Upper lobe of right lung (tissue), 1 donor: ENCODE measurements around the gene TRMT10B. TPM values are rescaled to one million over a fixed set of nuclear protein-coding genes. Genes with fewer than 3 reads are reported as not detected.

Experiments used
- ATAC-seq: fragments of 200-7000 bp; cut with Tn5 transposase; one replicate; pipeline ENCODE4 v1.9.1; 2020; ENCODE audit warnings: mild to moderate bottlenecking, moderate library complexity
- DNase-seq: peaks from one replicate; pipeline ENCODE4 v3.0.0-alpha.2; 2020
- H3K27ac ChIP-seq: fragments of 200-600 bp; one replicate; pipeline ENCODE4 v1.8.0; 2022
- H3K27me3 ChIP-seq: fragments of 200-600 bp; one replicate; pipeline ENCODE4 v1.8.0; 2022; ENCODE audit warnings: mild to moderate bottlenecking
- H3K36me3 ChIP-seq: fragments of 200-600 bp; one replicate; pipeline ENCODE4 v1.8.0; 2022
- H3K4me1 ChIP-seq: fragments of 200-600 bp; one replicate; pipeline ENCODE4 v1.8.0; 2022
- H3K4me3 ChIP-seq: fragments of 200-600 bp; one replicate; pipeline ENCODE4 v1.8.0; 2022; ENCODE audit warnings: mild to moderate bottlenecking
- H3K9me3 ChIP-seq: fragments of 200-600 bp; one replicate; pipeline ENCODE4 v1.8.0; 2022
- intact Hi-C: fragments of 100-400 bp; cut with DNase I; formaldehyde crosslinking; loops from one replicate; pipeline ENCODE4 v1.11.0; 2022
- total RNA-seq: library from RNA; stranded (reverse); fragmentation: NEBNext Ultra II Directional; extraction: Animal tissue kit (Norgen Biotek cat#: 25700); gene quantifications from one replicate; pipeline ENCODE4 v1.2.1, GENCODE V29; 2021
- TF ChIP-seq, protein P1 (sequence below): fragments of 200-600 bp; IDR thresholded peaks from one replicate; pipeline ENCODE4 v1.8.0; 2022; ENCODE audit warnings: antibody characterized with exemption
- donor health status: DM: no; HTN: yes; CAD: no; lungs with severe emphysema.

Gene TRMT10B
- total RNA-seq, 1 donor from 2014 or later: 11.8 TPM

DNA sequence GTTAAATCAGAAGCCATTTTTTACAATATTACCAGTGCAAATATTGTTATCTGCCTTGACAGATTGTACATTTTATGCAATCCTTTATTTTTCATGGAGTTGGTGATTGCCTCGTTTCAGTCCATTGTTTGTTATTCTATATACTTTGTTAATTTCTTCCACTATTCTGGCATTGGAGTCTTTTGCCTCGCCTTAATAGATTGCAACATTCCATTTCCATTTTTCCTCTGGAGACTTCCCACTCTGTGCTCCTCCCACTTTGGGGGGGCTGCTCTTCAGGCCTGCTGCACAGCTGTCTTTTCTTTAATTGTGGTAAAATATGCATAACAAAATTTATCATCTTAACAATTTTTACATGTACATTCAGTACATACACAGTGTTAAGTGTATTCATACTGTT, 42.6 kb downstream of the TRMT10B start:
- DNase-seq (no peak), ATAC-seq (no peak)
- TF ChIP-seq, protein P1, sequence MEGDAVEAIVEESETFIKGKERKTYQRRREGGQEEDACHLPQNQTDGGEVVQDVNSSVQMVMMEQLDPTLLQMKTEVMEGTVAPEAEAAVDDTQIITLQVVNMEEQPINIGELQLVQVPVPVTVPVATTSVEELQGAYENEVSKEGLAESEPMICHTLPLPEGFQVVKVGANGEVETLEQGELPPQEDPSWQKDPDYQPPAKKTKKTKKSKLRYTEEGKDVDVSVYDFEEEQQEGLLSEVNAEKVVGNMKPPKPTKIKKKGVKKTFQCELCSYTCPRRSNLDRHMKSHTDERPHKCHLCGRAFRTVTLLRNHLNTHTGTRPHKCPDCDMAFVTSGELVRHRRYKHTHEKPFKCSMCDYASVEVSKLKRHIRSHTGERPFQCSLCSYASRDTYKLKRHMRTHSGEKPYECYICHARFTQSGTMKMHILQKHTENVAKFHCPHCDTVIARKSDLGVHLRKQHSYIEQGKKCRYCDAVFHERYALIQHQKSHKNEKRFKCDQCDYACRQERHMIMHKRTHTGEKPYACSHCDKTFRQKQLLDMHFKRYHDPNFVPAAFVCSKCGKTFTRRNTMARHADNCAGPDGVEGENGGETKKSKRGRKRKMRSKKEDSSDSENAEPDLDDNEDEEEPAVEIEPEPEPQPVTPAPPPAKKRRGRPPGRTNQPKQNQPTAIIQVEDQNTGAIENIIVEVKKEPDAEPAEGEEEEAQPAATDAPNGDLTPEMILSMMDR: no peak
- H3K9me3 ChIP-seq: no peaks in the 10 kb centered on the region
- no peak overlapping the region for H3K27ac ChIP-seq
- peaks cover 6% of the 10 kb centered on the region for H3K4me1 ChIP-seq
- no peak overlapping the region for H3K4me3 ChIP-seq
- no peaks in the 10 kb centered on the region for H3K27me3 ChIP-seq
- intact Hi-C loops: no loop called here
- no peaks in the 10 kb centered on the region for H3K36me3 ChIP-seq

DNA sequence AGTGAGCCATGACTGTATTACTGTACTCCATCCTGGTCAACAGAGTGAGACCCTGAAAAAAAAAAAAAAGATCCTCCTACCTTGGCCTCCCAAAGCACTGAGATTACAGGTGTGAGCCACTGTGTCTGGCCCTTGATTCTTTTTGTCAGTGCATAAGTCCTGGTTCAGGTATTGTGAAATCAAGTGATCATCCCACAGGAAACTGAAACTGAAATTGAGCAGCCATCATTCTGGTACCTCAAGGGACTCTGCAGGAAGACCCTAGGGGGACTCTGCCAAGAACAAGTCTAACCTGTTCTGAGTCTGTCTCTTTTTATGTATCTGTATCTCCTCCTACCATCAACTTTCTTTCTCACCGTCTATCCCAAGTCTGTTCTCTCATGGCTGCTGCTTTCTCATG, 45.1 kb downstream of the TRMT10B start:
- Histone ChIP-seq H3K27ac (no peak overlapping the region), H3K27me3 (no peaks in the 10 kb centered on the region), H3K4me1 (peaks cover 24% of the 10 kb centered on the region), H3K4me3 (no peak overlapping the region), H3K9me3 (no peaks in the 10 kb centered on the region), H3K36me3 (no peaks in the 10 kb centered on the region)
- TF ChIP-seq, protein P1: no peak
- ATAC-seq (no peak), DNase-seq (no peak)
- intact Hi-C loops: no loop called here

DNA sequence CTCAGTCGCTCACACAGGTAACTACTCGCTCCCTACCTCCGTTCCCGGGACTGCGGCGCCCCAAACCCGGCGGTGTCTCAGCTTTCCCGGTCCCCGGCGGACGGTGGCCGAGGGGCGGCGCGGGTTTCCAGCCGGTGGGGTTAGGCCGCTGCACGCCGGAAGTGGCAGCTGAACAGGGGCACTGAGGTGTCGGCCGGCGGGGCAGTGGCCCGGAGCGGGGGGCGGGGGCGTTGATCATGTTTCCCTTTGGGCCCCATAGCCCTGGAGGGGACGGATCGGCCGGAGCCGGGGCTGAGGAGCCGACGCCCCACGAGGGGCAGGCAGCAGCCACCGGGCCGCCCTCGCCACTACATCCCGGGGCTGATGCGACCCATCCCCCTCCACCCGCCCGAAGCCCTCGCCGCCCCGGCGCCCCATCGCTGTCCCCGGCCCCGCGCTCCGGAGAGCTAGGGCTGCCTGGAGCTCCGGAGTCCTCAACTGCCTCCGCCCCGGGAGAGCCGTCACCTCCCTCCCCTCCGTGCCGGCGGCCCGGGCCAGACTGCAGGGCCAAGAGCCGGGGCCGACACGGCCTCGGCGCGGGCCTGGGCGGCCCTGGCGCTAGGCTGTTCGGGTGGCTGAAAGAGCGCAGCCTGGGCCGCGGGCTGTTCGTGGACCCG, 47.2 kb downstream of the TRMT10B start, which contains the start of gene DCAF10:
TSS of gene DCAF10 (plus strand) at position 167 of the 656 bp plus-strand sequence. CDS start at position 237, 70 bp downstream.
- Histone ChIP-seq H3K4me3 (peak within 1 kb of the TSS; percentile 95), H3K9me3 (no peaks in the 10 kb centered on the region), H3K36me3 (no peaks in the 10 kb centered on the region), H3K27ac (peak within 1 kb of the TSS; percentile 85), H3K4me1 (peaks cover 24% of the 10 kb centered on the region), H3K27me3 (no peaks in the 10 kb centered on the region)
- intact Hi-C loops: no loop called here
- DNase-seq (peak; percentile 94), ATAC-seq (peak; percentile 98)
- TF ChIP-seq, protein P1: no peak

DNA sequence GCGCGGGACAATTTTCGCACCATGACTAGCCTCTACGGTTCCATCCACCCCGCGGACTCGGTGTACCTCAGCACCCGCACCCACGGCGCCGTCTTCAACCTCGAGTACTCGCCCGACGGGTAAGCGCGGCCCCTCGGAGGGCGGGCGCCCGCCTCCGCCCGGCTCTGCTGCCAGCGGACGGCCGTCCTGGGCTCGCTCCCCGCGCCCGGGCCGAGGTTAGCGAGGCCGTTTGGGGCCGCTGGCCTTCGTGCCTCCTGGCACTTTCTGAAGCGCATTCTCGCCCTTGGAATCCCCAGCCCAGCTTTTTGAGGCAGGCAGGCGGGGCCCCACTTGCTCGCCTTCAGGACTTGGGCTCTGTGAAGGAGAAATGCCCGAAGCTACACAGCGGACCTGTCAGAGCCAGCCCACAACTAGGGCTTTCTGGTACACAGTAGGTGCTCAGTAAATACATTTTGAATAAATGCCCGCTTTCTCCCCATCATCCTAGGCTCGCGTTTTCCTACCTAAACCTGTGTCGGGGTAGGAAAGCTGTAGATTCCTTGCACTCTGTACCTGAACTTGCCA, 47.8 kb downstream of the TRMT10B start:
- H3K4me1 ChIP-seq: peaks cover 24% of the 10 kb centered on the region
- DNase-seq (peak; percentile 76), ATAC-seq (peak; percentile 64)
- H3K36me3 ChIP-seq: no peaks in the 10 kb centered on the region
- intact Hi-C loops: no loop called here
- peak overlapping the region; percentile 85 for H3K27ac ChIP-seq
- H3K9me3 ChIP-seq: no peaks in the 10 kb centered on the region
- peak overlapping the region; percentile 95 for H3K4me3 ChIP-seq
- TF ChIP-seq, protein P1: no peak
- no peaks in the 10 kb centered on the region for H3K27me3 ChIP-seq

DNA sequence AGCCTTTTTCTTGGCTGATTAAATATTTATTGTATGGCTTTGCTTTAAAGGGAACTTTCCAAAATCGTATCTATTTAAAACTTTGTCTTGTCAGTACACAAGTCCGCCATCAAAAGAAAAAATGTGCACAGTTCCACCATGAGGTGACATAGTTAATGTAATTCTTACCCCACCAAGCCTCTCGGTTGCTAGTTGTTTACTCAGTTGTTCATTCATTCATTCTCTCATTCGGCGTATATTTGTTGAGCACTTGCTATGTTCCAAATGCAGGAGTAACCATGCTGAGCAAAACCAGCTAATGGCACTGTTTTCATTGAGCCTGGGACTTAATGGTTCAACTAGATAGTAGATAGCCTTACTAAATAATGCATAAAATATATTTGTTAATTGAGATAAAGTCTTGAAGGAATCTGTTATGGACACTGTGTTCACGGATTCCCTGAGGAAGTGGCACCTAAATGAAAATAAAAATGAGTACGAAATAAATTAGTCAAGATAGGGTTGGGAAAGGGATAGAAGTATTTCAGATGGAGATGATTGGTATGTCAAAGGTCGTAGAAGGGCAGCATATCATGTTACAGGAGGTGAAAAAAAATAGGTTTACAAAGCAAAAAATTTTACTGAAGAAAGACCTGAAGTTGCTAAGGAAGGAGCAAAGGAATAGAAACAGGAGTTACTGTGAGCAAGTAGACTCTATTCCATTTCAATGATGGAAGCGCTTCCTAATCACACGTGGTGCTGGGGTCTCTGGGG, 48.5 kb downstream of the TRMT10B start:
- H3K4me3 ChIP-seq: peak overlapping the region; percentile 95
- peaks cover 24% of the 10 kb centered on the region for H3K4me1 ChIP-seq
- no peak for ATAC-seq
- intact Hi-C loops: no loop called here
- H3K9me3 ChIP-seq: no peaks in the 10 kb centered on the region
- peak overlapping the region; percentile 85 for H3K27ac ChIP-seq
- no peaks in the 10 kb centered on the region for H3K27me3 ChIP-seq
- H3K36me3 ChIP-seq: no peaks in the 10 kb centered on the region
- no peak for DNase-seq
- TF ChIP-seq, protein P1: no peak
